ENCODE results near the gene MMP25.
A peak's percentile ranks its signal among the peaks of the same experiment; 100 is the strongest.
"Not testable (repeated sequence)": the region's sequence is repeated elsewhere in the genome, so short reads cannot be mapped to it uniquely, and the experiment has no call there.

Gene MMP25

DNA sequence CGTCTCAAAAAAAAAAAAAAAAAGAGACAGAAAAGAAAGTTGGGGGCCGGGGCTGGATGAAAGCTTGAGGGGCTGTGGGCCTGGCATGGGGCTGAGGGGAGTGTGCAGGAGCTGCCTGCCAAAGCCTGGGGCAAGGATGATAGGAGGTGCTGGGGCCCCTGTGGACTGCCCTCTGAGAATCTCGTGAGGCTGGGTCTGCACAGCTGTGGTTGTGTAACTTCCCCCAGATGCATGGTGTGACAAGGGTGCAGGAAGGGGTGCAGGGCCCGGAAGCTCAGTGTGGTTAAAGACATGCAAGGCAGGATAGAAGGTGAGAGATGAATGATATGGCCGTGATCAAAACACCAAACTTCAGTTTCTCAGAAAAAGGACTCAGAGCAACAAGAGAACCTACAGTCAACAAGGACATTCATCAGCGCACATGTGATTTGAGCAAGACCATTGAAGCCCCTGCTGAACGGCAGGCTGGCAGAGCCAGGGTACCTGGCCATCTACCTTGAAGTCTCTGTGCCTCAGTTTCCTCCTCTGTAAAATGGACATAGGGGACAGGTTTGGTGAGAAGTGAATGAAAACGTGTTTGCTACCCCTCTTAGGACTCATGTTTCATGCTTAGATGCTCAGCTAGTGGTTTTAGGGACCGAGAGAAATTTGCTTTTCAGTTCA lies 28.6 kb downstream of the MMP25 start:
- FAIRE-seq = no peak

DNA sequence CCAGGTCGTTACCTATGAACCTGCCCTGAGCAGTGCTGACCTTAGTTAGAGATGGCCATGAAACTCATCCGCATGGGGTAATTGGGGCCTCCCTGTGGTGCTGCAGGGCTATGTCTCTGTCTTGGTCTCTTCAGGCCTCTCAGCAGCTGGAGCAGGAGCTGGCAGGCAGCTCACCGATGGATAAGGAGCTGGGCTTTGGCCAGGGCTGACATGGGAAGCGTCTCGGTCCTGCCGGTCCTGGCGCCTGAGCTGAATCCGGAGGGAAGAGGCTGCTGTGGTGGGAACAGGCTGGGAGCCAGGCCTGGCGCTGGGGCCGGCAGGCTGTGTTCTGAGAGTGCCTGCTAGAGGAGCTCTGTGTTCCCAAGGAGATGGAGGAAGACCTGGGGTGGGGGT lies 29.2 kb downstream of the MMP25 start:
- no peak for FAIRE-seq

DNA sequence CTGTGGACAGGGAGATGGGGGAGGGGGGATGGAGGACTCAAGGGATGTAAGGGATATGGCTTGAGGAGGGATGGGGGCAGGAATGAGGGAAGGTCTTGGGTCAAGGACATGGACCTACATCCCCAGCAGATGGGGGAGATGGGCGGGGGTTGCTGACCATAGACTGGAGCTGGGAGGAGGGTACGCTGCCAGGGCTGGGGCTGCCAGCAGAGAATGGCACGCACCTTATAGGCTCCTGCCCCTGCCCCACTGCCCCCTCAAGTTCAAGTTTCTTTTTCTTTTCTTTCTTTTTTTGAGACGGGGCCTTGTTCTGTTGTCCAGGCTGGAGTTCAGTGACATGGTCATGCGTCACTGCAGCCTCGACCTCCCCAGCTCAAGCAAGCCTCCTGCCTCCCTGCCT lies 29.6 kb downstream of the MMP25 start:
- FAIRE-seq = not testable (repeated sequence)

DNA sequence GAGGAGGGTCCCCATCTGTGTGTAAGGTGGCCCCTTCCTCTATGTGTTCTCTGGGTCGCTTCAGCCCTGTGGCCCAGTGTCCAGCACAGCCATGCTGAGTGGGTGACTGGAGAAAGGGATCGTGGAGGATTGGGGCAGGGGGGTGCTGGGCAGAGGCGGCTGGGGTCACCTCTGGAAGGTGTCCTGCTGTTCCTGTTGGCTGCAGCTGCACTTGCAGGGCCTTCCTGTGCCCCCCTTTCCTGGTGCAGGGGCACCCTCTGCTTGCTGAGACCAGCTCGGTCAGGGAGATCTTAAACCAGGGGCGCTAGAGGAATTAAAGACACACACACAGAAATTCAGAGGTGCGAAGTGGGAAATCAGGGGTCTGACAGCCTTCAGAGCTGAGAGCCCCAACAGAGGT lies 30.2 kb downstream of the MMP25 start:
- FAIRE-seq = no peak

DNA sequence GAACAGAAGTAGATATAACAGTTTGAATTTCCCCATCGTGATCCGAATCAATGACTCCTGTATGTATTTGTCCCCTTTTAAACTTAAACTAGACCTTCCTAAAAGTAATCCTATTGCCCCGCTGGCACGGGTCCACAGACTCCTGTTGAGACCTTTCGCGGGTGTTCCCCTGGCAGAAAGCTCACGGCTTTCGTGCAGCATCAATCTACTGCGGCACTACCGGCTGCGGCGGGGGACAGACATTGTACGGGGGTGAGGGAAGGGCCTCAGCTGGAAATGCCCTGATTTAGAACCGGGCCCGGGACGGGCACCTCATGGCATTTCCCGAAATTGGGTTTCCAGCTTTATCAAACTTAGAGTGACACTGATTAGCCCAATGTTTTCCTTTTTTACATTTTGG lies 33.7 kb downstream of the MMP25 start:
- FAIRE-seq = no peak

DNA sequence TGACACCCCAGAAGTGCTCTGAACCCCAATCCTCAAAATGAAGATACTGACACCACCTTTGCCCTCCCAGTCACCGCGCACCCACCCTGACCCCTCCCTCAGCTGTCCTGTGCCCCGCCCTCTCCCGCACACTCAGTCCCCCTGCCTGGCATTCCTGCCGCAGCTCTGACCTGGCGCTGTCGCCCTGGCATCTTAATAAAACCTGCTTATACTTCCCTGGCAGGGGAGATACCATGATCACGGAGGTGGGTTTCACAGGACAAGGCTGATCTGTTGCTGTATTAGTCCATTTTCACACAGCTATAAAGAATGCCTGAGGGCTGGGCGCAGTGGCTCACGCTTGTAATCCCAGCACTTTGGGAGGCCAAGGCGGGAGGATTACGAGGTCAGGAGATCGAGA lies 35.6 kb downstream of the MMP25 start:
- FAIRE-seq = not testable (repeated sequence)

DNA sequence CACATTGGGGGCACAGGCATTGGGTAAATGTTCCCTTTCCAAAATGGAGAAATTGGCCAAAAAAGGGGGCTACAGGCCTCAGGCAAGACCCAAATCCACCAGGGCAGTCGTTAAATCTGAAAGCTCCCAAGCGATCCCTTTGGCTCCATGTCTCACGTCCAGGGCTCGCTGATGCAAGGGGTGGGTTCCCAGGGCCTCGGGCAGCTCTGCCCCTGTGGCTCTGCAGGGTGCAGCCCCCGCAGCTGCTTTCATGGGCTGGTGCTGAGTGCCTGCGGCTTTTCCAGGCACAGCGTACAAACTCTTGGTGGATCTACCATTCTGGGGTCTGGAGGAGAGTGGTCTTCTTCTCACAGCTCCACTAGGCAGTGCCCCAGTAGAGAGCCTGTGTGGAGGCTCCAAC lies 37.0 kb downstream of the MMP25 start:
- not testable (repeated sequence) for FAIRE-seq

DNA sequence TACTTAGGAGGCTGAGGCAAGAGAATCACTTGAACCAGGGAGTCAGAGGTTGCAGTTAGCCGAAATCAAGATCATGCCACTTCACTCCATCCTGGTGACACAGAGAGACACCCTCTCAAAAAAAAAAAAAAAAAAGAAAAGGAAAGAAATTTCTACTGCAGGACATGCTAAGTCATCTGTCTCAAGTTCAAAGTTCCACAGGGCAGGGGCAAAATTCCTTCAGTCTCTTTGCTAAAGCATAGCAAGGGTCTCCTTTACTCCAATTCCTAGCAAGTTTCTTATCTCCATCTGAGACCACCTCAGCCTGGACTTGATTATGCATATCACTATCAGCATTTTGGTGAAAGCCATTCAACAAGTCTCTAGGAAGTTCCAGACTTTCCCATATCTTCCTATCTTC lies 38.1 kb downstream of the MMP25 start:
- no peak for FAIRE-seq

DNA sequence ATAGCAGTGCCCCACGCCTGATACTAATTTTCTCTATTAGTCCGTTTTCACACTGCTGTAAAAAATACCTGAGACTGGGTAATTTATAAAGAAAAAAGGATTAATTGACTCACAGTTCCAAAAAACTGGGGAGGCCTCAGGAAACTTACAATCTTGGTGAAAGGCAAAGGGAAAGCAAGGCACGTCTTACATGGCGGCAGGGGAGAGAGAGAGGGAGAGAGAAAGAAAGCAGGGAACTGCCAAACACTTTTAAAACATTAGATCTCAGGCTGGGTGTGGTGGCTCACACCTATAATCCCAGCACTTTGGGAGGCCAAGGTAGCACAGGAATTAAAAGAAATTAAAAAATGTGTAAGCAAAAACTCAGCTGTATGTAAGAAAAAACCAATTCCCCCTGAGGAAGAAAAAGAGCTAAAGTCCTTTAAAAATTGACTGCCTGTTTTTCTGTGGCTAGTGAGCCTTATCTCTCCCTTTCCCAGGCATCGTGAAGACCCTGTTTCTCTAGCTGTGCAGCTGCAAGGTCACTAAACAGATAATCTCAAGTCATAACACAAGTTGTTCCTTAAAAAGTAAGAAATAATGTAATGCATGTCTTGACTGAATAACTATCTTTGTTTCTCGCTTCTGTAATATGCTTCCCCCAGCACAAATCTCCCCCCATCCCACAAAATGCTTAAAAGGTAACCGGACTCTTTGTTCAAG lies 38.8 kb downstream of the MMP25 start:
- FAIRE-seq = no peak

DNA sequence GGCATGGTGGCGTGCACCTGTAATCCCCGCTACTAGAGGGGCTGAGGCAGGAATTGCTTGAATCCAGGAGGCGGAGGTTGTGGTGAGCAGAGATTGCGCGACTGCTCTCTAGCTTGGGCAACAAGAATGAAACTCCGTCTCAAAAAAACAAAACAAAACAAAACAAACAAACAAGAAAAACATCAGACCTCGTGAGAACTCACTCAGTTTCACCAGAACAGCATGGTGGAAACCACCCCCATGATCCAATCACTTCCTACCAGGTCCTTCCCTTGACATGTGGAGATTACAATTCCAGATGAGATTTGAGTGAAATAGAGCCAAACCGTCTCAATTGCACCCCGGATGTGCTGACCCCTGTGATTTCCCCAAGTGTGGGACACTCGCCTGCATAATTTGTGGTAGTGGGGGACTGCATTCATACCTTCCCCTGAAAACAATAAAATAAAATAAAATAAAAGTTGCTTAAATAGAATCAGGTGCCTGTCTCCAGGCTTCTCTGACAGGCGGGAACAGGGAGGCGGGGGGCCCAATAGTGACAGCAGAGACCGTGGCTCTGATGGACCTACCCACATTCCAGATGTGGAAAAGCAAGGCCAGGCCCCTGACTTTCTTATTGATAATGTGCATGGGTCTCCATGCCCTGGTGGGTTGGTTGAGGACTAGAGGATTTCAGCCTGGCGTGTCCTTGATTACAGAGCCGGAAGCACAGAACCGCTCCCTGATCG lies 39.7 kb downstream of the MMP25 start:
- FAIRE-seq = no peak

DNA sequence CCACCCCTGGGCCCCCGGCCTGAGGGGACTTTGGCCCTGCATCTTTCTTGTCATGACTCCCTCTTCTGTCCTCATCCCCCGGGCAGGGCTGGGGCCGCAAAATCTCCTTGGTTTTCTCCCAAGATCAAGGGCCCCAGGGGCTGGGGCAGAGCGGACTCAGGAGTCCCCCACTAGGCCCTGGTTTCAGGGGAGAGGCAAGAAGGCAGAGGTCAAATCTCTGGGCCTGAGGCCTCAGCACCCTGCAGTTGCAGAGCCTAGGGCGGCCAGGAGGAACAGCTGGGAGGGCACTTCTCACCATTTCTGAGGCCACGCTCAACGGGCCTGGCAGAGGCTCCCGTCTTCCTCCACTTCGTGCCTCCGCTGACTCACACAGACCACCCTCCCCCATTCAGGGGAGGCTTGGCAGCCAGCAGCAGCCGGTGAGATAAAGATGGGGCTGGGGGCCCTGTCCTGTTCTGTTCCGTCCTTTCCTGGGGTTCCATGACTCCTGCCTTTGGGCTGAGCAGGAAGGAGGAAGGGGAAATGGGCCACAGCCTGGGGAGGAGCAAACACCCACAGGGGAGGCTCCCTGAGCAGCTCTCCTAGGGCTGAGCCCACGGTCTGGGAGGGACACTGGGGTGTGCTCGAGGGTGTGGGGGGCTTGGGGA lies 40.4 kb downstream of the MMP25 start:
- no peak for FAIRE-seq

DNA sequence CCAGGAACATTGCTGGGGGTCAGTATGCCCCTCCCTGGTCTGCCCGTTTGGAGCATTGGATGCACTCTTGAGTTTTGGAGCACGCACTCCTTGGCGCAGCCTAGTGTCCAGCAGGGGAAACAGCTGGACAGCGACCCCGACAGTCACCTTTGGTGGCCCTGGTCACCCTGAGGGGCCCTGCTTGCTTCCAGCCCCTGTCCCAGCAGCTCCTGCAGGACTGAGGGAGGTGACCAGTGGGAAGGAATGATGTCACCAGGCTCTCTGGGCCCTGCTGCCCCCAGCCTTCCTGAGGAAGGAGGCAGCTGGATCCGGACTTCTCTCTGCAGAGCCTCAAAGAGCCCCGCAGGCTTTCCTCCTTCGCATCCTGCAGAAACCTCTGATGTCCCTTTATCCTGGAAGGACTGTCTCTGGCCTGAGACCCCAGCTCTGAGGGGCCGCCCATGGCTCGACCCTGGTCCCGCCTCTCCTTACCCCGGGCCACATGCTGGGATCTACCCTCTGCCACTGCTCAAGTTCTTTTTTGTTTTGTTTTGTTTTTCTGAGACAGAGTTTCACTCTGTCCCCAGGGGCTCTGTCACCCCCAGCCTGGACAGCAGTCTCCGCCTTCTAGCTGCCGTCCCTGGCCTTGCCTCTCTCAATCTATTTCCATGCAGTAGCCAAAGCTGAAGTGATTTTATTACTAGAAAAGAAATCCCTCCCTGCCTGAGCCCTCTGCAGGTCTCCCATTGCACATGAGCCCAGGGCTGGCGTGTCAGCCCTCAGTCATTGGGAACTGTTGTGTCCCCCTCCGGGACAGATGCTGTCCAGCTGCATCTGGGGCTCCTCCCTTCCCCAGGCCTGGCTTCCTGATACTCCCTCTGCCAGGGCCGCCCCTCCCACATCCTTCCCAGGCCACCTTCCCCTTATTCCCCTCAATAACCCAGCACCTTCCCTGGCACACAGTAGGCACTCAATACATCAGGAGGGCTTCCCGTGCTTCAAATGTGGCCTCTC lies 41.2 kb downstream of the MMP25 start:
- FAIRE-seq = no peak

DNA sequence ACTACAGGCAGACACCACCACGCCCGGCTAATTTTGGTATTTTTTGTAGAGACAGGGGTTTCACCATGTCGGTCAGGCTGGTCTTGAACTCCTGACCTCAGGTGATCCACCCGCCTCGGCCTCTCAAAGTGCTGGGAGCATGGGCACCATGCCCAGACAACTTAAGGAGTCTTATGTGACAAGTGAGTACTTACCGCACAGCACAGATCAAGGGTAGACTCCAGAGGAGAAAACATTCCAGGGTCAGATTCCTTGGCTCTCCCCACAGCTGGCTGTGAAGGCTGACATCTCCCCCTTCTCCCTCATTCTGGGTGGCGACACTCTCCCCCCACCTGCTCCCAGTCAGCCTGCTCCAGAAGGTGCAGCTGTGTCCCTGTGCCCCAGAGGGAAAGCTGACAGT lies 42.1 kb downstream of the MMP25 start:
- FAIRE-seq = no peak

DNA sequence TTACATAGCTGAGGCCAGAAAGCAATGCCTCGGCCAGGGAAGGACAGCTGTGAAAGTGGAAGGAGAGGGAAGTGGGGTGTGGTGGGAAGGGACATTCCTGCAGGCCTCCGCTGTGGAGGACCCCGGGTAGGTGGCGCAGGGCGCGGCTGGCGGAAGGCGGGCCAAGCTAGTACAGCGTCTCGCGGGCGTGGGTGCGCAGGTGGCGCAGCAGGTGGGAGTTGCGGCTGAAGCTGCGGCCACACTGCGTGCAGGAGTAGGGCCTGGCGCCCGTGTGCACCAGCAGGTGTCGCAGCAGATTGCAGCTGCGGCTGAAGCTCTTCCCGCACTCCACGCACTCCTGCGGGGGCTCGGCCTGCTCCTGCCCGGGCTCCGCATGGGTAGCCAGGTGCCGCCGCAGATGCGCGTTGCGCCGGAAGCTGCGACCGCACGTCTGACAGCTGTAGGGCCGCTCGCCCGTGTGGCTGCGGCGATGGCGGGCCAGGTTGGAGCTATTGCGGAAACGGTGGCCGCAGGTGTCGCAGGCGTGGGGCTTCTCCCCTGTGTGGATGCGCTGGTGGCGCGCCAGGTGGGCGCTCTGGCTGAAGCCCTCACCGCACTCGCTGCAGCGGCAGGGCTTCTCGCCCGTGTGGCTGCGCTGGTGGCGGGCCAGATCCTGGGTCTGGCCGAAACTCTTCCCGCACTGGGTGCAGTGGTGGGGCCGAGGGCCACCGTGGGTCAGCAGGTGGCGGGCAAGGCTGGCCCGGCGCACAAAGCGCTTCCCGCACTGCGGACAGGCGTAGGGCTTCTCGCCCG lies 42.8 kb downstream of the MMP25 start:
- FAIRE-seq = no peak

DNA sequence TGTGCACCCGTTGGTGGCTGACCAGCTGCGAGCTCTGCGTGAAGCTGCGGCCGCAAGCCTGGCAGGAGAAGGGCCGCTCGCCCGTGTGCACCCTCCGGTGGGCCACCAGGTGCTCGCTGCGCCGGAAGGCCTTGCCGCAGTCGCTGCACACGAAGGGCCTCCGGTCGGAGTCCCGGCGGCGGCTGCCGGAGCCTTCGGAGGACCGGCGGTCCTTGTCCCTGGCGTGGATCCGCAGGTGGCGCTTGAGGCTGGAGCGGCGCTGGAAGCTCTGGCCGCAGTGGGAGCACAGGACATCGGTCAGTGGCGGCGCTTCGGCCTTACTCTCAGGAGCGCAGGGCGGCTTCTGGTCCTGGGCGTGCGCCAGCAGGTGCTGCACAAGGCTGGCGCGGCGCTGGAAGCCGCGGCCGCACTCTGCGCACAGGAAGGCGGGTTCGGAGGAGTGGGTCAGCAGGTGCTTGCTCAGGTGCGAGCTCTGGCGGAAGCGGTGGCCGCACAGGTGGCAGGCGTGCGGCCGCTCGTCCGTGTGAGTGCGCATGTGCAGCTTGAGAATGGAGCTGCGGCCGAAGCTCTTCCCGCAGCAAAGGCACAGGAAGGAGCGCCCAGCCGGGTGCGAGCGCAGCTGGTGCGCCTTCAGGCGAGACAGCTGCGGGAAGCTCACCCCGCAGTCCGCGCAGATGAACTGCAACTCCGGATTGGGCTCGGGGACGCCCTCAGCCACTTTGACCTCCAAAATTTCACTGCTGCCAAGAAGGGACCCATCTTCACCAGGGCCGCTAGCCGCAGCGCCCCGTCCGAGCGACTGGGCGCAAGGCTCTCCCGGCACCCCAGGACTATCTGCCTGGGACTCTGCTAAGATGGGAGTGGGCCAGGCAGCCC lies 43.6 kb downstream of the MMP25 start:
- no peak for FAIRE-seq

DNA sequence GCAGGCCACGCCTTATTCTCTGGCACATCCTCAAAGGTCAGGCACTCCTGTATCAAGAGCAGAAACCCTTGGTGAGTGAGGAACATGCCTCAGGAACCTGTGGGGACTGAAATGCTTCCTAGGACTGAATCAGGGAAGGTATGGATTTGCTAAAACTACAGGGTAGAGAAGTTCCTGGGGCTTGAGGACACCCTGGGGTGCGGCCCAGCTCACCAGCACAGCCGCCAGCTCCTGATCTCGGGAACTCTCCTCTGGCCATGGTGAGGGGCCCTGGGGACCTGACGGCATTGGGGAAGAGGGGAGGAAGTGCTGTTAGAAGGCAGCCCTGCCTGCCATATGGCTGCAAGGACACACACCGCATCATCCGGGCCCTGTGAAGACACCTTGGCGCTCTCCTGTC lies 45.2 kb downstream of the MMP25 start:
- no peak for FAIRE-seq

DNA sequence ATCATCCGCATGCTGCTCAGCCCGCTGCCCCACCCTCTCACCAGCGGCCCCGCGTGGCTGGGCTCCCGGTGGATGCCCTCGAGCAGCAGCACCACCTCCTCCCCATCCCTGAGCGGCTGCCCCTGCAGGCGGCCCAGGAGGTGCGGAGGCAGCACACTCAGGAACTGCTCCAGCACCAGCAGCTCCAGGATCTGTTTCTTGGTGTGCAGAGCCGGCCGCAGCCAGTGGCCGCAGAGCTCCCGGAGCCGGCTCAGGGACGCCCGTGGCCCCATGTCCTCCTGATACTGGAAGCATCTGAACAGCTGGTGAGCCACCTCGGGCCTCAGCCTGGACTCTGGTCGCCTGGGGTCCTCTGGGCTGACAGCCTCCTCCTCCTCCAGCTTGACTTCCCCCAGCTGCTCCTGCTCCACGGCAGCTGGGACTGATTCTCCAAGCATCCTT lies 46.2 kb downstream of the MMP25 start:
- FAIRE-seq = no peak

DNA sequence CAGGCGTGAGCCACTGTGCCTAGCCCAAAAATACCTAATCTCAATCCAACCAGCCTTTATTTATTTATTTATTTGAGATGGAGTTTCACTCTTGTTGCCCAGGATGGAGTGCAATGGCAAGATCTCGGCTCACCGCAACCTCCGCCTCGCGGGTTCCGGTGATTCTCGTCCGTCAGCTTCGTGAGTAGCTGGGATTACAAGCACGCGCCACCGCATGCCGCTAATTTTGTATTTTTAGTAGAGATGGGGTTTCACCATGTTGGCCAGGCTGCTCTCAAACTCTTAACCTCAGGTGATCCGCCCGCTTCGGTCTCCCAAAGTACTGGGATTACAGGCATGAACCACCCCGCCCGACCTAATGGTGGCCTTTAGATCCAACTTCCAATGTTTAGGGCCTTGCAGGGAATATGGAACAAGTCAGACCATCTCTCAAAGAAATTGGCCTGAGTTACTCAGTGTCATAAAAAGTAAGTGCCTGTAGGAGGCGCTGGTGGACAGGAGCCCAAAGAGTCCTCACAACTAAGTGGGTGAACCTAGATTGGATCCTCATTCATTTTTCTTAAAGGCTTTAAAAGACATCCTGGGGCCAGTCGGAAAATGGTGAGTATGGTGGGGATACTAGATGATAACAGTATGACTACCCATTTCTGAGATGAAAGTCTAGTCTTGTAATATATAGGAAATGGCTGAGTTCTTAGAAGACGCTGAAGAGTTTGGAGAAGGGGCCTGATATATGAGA lies 48.1 kb downstream of the MMP25 start:
- peak; percentile 69 for FAIRE-seq

DNA sequence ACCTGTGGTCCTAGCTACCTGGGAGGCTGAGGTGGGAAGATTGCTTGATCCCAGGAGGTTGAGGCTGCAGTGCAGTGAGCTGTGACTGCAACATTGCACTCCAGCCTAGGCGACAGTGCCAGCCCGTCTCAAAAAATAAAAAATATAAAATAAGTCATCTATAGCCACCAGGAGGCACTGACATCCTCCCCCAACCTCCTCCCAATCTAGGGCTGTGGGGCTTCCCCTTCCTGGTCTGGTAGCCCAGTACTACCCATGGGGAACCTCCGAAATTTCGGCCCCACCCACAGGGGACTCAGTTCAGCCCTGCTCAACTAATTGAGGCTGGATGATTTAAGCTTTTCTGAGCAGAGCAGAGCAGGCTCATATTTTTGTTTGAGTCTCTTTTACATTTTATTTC lies 49.5 kb downstream of the MMP25 start:
- no peak for FAIRE-seq

DNA sequence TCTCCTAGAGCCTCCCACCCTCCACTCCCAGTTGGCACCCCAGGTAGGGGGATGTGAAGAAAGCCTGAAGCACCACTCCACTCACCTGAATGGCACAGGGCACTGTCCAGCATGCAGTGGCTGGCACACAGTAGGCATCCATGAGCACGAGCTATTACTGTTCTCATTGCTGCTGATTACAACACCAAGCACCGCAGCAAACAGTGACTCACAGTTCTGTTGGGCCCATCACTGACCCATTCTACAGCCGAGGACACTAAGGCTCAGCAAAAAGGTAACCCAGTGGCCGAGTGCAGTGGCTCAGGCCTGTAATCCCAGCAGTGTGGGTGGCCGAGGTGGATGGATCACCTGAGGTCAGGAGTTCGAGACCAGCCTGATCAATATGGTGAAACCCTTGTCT lies 50.0 kb downstream of the MMP25 start:
- no peak for FAIRE-seq

Data from G401.6 (cell line).